HG03097 (cell line): ENCODE measurements around the gene NUDT3.
"Not testable (repeated sequence)": the region's sequence is repeated elsewhere in the genome, so short reads cannot be mapped to it uniquely, and the experiment has no call there.

Experiments used
- ATAC-seq: cut with Tn5 transposase; IDR thresholded peaks from one replicate; pipeline ENCODE4 v1.9.1; 2021; ENCODE audit not compliant: unreplicated experiment, low FRiP score

NUDT3 gene

DNA sequence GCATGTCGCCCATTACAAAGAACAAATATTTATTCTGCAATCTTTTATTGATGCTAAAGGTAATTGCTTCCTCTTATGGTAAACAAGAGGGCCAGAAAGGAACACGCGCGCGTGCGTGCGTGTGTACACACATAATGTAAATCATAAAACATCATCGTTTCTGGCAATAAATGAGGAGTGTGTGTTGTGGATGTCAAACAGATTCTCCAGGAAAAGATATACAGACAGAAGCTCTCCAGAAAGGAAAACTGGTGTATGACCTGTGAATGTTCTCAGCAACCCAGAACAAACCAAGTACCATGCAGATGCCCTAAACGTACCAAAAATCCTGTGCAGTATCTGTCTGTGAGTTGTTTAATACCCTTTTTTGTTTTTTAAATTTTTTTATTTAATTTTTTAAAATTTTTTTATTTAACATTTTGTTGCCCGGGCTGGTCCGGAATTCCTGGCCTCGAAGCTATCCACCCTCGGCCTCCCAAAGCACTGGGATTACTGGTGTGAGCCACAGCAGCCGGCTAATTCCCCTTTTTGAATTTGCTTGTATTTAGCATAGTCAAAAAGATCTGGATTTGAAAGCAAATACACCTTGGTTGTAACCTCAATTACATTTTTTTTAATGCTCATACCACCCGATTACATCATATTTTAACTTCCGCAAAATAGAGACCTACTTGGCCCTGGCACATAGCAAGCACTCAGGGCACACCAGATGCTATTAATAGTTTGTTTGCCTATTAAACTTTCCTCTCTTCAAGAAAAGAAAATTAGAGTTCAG, 909 bp upstream of the NUDT3 start:
- ATAC-seq: no peak

GRCh38 chr6:34391786-34392496, 528 bp downstream of the NUDT3 start:
- peak; percentile 19 for ATAC-seq

DNA sequence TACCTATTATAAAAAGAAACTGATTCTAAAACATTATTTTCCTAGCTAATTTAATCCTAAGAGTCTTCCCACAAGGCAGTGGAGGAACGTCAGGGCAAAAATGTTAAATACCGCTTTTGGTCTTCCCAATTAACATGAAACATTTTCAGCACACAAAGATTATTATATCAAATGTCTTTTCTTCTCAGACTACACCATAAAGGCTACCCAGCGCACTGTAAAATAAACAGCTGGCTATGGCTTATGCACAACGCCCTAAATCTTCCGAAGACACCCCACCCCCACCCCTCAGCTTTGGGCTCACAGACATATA, 1.0 kb downstream of the NUDT3 start:
- no peak for ATAC-seq

GRCh38 chr6:34390531-34391472, 1.7 kb downstream of the NUDT3 start:
- ATAC-seq: no peak

GRCh38 chr6:34389034-34389433, 3.4 kb downstream of the NUDT3 start:
- ATAC-seq: no peak

DNA sequence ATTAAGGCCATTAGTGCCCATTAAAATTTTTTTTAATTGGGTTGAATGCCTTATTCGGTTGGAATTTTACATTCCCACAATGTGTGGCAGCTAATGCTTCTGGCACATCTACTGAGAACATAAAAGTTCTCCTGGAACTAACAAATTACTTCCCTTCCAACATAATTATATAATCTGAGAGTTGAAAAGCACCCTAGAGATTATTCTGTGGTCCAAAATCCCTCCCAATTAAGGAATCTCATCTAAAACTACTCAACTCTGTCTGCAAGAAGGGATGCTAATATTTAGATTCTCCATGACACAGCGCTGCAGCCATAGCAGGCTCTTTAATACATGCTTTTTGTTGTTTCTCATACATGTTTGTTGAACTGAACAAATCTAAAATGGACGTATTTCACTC, 4.0 kb downstream of the NUDT3 start:
- ATAC-seq: no peak

- ATAC-seq: no peak
Observed at GRCh38 chr6:34386316-34387137, 5.9 kb downstream of the NUDT3 start.

DNA sequence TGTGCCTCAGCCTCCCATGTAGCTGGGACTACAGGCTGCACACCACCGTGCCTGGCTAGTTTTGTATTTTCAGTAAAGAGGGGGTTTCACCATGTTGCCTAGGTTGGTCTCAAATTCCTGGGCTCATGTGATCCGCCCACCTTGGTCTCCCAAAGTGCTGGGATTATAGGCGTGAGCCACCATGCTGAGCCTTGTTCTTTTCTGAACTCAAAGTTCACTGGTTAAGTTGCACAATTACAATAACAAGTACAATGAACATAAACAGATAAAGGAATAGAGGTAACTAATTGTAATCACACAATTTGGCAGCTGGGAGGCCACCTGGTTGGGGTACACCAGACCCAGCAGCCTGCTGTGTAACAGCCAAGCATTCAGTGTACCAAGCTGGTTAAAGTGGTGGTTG, 6.7 kb downstream of the NUDT3 start:
- no peak for ATAC-seq

DNA sequence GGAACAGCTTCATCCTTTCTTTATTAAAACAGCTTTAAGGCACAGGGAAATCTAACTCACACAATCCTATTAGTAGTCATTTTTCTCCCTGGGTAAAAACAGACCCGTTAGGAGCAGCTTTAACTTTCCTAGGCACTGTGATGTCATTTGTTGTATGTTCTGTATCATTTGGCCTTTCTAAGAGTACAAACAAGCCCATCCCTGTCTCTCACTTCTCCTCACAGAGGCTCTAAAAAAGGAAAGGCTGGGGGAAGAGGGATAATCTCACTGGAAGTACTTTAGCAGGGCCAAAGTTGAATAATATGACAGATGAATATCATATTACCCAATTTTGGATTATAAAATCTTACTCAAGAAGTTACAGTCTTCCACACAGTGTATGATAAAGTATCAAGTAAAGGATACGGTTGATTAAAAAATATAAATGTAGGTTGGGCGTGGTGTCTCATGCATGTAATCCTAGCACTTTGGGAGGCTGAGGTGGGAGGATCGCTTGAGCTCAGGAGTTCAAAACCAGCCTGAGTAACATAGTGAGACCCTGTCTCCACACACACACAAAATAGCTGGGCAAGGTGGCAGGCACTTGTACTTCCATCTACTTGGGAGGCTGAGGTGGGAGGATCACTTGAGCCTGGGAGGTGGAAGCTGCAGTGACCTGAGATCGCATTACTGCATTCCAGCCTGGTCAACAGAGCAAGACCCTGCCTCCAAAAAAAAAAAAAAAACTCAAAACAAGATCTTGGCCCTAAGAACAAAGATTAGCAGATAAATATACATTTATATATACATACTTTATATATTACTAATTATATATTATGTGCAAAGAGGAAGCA, 7.9 kb downstream of the NUDT3 start:
- no peak for ATAC-seq

- no peak for ATAC-seq
Observed at GRCh38 chr6:34383656-34384320, 8.7 kb downstream of the NUDT3 start.

DNA sequence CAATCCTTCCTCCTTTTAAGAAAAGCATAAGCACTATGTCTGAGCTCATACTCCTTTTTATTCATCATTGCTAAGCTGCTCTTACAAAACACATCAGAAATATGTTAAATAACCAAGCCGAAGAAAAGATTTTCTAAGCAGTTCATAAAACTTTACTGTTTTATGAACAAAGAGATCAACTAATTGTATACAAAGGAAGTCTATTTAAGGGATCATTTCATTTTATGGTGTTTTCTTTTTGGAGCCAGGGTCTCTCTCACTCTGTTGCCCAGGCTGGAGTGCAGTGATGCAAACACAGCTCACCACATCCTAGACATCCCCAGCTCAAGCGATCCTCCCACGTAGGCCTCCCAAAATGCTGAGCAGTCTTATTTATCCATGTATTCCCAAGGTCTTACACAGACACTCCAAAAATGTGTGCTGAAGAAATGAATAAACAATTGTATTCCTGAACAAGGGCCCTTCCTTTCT, 9.3 kb downstream of the NUDT3 start:
- ATAC-seq: no peak

- no peak for ATAC-seq
Observed at GRCh38 chr6:34381081-34381480, 11.4 kb downstream of the NUDT3 start.

DNA sequence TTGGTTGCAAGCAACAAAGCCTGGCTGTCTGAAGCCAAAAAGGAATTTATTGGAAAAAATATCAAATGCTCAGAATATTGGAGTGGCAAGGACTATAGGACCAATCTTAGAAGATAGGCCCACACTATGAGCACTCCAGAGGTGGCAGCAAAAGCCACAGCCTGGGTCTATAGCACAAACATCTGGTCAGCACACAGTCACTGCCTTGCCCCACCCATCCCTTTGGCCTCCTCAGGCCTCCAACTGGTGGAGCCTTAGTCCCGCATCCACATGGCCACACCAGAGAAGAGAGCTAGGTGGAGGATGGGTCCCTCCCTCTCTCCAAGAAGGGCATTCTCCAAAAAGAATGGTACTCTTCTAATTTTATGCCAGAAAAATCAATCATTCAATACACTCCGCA, 14.0 kb downstream of the NUDT3 start:
- no peak for ATAC-seq

GRCh38 chr6:34377984-34378383, 14.5 kb downstream of the NUDT3 start:
- ATAC-seq: no peak

DNA sequence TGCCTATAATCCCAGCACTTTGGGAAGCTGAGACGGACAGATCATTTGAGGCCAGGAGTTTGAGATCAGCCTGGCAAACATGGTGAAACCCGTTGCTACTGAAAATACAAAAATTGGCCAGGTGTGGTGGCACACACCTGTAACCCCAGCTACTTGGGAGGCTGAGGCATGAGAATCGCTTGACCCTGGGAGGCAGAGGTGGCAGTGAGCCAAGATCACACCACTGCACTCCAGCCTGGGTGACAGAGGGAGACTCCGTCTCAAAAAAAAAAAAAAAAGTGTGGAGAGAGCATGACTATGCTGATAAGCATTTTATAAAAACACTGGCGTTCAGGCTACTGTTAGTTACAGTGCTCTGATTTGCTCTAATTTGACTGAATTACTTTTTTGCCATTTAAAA, 14.9 kb downstream of the NUDT3 start:
- ATAC-seq: not testable (repeated sequence)

DNA sequence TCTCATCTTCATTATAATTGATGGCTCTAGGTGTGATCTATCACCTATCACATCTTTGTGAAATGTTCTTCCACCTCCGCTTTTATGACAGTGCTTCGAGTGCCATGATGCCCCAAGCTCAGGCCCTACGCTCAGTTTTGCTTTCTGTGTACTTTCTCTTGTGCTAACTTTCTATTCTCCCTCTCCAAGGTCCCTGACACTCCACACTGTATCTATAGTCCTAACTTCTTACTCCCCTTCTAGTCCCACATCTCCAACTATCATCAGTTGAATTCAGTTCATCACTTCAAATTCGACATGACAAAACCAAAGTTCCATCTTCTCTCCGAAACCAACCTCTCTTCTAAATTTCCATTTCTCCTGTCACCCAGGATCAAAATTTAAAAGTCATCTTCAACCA, 16.6 kb downstream of the NUDT3 start:
- ATAC-seq: no peak

DNA sequence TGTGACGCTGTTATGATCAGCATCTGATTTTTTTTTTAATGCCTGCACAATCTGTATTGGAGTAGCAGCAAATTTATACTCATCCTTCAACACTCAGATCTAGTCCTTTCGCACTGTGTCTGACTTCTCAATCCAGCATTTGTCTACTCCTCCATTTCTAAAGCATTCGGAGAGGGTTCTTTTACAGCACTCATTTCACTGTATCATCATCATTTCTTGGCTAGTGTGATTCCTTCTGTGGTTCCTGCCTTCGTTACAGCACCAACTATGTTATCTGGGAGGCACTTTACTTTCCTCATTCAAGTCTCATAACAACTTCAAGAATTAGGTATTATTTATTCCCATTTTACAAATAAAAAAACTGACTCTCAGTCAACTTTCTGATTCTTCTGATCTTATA, 18.0 kb downstream of the NUDT3 start:
- no peak for ATAC-seq

DNA sequence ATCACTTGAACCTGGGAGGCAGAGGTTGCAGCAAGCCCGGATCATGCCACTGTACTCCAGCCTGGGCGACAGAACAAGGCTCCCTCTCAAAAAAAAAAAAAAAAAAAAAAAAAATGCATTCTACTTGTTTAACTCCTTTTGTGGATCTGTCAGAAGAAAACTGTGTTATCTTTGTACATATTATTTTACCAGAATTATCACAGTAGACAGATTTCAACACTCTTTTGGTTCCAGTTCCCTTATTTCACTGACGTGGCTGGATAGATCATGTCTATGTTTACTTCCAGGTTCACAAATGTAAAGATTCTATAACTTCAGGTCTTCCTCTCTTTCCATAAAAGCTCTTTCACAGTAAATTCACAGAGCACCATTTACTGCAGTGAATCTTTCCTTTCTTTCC, 18.4 kb downstream of the NUDT3 start:
- ATAC-seq: no peak

DNA sequence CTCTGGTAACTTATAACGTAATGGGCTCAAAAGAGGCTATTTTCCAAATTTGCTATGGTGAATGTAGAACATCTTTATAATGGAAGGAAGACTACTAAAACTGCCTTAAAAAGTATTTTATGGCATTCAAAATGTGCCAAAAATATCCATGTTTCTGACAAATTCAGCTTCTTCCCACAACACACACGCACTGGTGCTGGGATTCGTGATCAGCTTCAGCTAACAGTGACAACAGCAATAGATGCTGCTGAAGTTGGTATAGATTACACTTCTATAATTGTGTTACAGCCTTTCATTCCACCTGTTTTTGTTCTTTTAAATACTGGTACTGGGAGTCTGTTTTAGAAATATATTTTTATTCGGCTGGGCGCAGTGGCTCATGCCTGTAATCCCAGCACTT, 19.0 kb downstream of the NUDT3 start:
- no peak for ATAC-seq
